HepG2 (cell line): Measurements from ENCODE around the gene TBC1D14. TPM values are rescaled to one million over a fixed set of nuclear protein-coding genes. Genes with fewer than 3 reads are reported as not detected.

Source experiments
- CBX5 ChIP-seq: sonication (generic); formaldehyde crosslinking; IDR thresholded peaks from 2 replicates; pipeline ENCODE4 v1.4.0; 2020; ENCODE audit warnings: missing genetic modification reagents, borderline replicate concordance
- TAF1 ChIP-seq: sonication (generic); formaldehyde crosslinking; IDR thresholded peaks from 2 replicates; pipeline ENCODE4 v1.4.0; 2020; ENCODE audit warnings: missing genetic modification reagents
- TEAD2 ChIP-seq: sonication (generic); formaldehyde crosslinking; IDR thresholded peaks from 2 replicates; pipeline ENCODE4 v1.9.0; 2021; ENCODE audit warnings: missing genetic modification reagents
- U2AF2 ChIP-seq: fragments of 200-400 bp; formaldehyde crosslinking; IDR thresholded peaks from 2 replicates; pipeline ENCODE4 v1.6.1; 2017; ENCODE audit warnings: low read depth, mild to moderate bottlenecking, low read length
- ZNF296 ChIP-seq: sonication (generic); formaldehyde crosslinking; conservative IDR thresholded peaks from 2 replicates; pipeline ENCODE4 v1.5.0; 2020; ENCODE audit warnings: mild to moderate bottlenecking, missing genetic modification reagents
- ZNF34 ChIP-seq: sonication (generic); formaldehyde crosslinking; IDR thresholded peaks from 2 replicates; pipeline ENCODE4 v1.4.0; 2020; ENCODE audit warnings: mild to moderate bottlenecking, missing genetic modification reagents, borderline replicate concordance
- polyA plus RNA-seq, 8 experiments: library from polyadenylated mRNA; depleted of rRNA in 3 of 8; stranded (reverse) in 7 of 8; unstranded in 1 of 8; fragments of >200 nt; fragmentation: Illumina TruSeq in 4 of 8; extraction: Trizol in 4 of 8; gene quantifications; 2 replicates each; pipeline versions ENCODE4 v1.2.1 to v1.2.3, GENCODE V29; 2011 to 2016; ENCODE audit warnings: low read depth in 4 of 8, missing spikeins in 1 of 8, mixed read lengths in 1 of 8; ENCODE audit not compliant: insufficient read depth in 1 of 8
- total RNA-seq, 5 experiments: library from RNA; depleted of rRNA; stranded (reverse); fragments of >200 nt; fragmentation: Illumina TruSeq; extraction: Trizol; gene quantifications; 2 replicates each; pipeline ENCODE4 v1.2.3, GENCODE V29; 2016; ENCODE audit warnings: low read depth in 1 of 5
- TF ChIP-seq, protein P1 (sequence below): sonication (generic); formaldehyde crosslinking; IDR thresholded peaks from 2 replicates; pipeline ENCODE4 v1.4.0; 2020; ENCODE audit warnings: mild to moderate bottlenecking, missing genetic modification reagents
- TF ChIP-seq, protein P2 (sequence below): sonication (generic); formaldehyde crosslinking; IDR thresholded peaks from 2 replicates; pipeline ENCODE4 v1.4.0; 2020; ENCODE audit warnings: missing genetic modification reagents
- TF ChIP-seq, protein P3 (sequence below): sonication (generic); formaldehyde crosslinking; IDR thresholded peaks from 2 replicates; pipeline ENCODE4 v1.5.1; 2020; ENCODE audit warnings: mild to moderate bottlenecking, moderate library complexity, missing genetic modification reagents
- TF ChIP-seq, protein P4 (sequence below): sonication (generic); formaldehyde crosslinking; IDR thresholded peaks from 2 replicates; pipeline ENCODE4 v1.4.0; 2020; ENCODE audit warnings: missing genetic modification reagents
- TF ChIP-seq, protein P5 (sequence below): sonication (generic); formaldehyde crosslinking; IDR thresholded peaks from 2 replicates; pipeline ENCODE4 v1.4.0; 2020; ENCODE audit warnings: mild to moderate bottlenecking, low read depth, missing genetic modification reagents
- TF ChIP-seq, protein P6 (sequence below): sonication (generic); formaldehyde crosslinking; IDR thresholded peaks from 2 replicates; pipeline ENCODE4 v1.5.1; 2020; ENCODE audit warnings: mild to moderate bottlenecking, missing genetic modification reagents, moderate library complexity
- TF ChIP-seq, protein P7 (sequence below): sonication (generic); formaldehyde crosslinking; IDR thresholded peaks from 2 replicates; pipeline ENCODE4 v1.4.0; 2020; ENCODE audit warnings: missing genetic modification reagents

The TBC1D14 gene
- total and polyA plus RNA-seq, 2 of the 13 experiments (the other 11 are each of a cell fraction or from before 2014, with no cell fraction given) = 29.5 to 46.5 TPM

DNA sequence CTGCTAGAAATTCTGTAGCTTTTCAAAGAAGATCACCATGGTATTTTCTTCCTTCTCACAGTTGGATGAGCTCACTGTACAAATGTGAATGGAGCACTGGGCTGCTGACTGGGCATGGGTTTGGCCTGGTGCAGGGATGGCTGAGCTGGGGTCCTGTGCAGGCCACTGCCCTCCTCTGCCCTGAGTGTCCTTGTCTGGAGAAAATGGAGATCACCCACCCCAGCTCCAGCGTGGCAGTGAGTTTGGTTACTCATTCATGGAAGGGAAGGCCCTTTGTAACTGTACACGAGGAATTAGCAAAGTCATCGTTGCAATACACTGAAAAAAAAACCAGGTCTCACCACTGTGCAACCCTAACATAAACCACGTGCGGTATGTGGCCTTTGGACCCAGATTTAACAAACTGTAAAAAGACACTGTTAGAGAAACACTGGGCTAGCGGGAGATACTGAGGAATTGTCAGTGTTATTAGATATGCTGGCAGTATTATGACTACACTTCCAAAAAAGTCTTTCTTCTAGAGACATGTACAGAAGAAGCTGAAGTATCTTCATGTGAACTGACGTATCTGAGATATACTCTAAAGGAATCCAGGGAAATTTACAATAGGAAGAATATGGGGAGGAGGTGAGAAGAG is 16.1 kb upstream of the TBC1D14 start (continued):
- TF ChIP-seq, protein P1, sequence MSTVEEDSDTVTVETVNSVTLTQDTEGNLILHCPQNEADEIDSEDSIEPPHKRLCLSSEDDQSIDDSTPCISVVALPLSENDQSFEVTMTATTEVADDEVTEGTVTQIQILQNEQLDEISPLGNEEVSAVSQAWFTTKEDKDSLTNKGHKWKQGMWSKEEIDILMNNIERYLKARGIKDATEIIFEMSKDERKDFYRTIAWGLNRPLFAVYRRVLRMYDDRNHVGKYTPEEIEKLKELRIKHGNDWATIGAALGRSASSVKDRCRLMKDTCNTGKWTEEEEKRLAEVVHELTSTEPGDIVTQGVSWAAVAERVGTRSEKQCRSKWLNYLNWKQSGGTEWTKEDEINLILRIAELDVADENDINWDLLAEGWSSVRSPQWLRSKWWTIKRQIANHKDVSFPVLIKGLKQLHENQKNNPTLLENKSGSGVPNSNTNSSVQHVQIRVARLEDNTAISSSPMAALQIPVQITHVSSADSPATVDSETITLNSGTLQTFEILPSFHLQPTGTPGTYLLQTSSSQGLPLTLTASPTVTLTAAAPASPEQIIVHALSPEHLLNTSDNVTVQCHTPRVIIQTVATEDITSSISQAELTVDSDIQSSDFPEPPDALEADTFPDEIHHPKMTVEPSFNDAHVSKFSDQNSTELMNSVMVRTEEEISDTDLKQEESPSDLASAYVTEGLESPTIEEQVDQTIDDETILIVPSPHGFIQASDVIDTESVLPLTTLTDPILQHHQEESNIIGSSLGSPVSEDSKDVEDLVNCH (CRISPR knock-in tag) = no peak
- TF ChIP-seq ZNF296 (CRISPR knock-in tag) (peak; percentile 68; the same call in 1 of the 2 replicates), TAF1 (CRISPR knock-in tag) (peak; percentile 73; the same call in 1 of the 2 replicates), ZNF34 (CRISPR knock-in tag) (no peak), TEAD2 (CRISPR knock-in tag) (no peak), CBX5 (peak; percentile 80; the same call in 1 of the 2 replicates), U2AF2 (no peak)
- TF ChIP-seq, protein P2, sequence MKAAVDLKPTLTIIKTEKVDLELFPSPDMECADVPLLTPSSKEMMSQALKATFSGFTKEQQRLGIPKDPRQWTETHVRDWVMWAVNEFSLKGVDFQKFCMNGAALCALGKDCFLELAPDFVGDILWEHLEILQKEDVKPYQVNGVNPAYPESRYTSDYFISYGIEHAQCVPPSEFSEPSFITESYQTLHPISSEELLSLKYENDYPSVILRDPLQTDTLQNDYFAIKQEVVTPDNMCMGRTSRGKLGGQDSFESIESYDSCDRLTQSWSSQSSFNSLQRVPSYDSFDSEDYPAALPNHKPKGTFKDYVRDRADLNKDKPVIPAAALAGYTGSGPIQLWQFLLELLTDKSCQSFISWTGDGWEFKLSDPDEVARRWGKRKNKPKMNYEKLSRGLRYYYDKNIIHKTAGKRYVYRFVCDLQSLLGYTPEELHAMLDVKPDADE (CRISPR knock-in tag) = no peak
- TF ChIP-seq, protein P3, sequence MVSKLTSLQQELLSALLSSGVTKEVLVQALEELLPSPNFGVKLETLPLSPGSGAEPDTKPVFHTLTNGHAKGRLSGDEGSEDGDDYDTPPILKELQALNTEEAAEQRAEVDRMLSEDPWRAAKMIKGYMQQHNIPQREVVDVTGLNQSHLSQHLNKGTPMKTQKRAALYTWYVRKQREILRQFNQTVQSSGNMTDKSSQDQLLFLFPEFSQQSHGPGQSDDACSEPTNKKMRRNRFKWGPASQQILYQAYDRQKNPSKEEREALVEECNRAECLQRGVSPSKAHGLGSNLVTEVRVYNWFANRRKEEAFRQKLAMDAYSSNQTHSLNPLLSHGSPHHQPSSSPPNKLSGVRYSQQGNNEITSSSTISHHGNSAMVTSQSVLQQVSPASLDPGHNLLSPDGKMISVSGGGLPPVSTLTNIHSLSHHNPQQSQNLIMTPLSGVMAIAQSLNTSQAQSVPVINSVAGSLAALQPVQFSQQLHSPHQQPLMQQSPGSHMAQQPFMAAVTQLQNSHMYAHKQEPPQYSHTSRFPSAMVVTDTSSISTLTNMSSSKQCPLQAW (CRISPR knock-in tag) = peak; percentile 99
- TF ChIP-seq, protein P4, sequence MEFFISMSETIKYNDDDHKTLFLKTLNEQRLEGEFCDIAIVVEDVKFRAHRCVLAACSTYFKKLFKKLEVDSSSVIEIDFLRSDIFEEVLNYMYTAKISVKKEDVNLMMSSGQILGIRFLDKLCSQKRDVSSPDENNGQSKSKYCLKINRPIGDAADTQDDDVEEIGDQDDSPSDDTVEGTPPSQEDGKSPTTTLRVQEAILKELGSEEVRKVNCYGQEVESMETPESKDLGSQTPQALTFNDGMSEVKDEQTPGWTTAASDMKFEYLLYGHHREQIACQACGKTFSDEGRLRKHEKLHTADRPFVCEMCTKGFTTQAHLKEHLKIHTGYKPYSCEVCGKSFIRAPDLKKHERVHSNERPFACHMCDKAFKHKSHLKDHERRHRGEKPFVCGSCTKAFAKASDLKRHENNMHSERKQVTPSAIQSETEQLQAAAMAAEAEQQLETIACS (CRISPR knock-in tag) = peak; percentile 55
- TF ChIP-seq, protein P5, sequence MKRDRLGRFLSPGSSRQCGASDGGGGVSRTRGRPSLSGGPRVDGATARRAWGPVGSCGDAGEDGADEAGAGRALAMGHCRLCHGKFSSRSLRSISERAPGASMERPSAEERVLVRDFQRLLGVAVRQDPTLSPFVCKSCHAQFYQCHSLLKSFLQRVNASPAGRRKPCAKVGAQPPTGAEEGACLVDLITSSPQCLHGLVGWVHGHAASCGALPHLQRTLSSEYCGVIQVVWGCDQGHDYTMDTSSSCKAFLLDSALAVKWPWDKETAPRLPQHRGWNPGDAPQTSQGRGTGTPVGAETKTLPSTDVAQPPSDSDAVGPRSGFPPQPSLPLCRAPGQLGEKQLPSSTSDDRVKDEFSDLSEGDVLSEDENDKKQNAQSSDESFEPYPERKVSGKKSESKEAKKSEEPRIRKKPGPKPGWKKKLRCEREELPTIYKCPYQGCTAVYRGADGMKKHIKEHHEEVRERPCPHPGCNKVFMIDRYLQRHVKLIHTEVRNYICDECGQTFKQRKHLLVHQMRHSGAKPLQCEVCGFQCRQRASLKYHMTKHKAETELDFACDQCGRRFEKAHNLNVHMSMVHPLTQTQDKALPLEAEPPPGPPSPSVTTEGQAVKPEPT (CRISPR knock-in tag) = 0 out of 2 replicates have a peak, but pooled peaks have one; percentile 31
- TF ChIP-seq, protein P6, sequence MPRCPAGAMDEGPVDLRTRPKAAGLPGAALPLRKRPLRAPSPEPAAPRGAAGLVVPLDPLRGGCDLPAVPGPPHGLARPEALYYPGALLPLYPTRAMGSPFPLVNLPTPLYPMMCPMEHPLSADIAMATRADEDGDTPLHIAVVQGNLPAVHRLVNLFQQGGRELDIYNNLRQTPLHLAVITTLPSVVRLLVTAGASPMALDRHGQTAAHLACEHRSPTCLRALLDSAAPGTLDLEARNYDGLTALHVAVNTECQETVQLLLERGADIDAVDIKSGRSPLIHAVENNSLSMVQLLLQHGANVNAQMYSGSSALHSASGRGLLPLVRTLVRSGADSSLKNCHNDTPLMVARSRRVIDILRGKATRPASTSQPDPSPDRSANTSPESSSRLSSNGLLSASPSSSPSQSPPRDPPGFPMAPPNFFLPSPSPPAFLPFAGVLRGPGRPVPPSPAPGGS (CRISPR knock-in tag) = 0 out of 2 replicates have a peak, but pooled peaks have one; percentile 21
- TF ChIP-seq, protein P7, sequence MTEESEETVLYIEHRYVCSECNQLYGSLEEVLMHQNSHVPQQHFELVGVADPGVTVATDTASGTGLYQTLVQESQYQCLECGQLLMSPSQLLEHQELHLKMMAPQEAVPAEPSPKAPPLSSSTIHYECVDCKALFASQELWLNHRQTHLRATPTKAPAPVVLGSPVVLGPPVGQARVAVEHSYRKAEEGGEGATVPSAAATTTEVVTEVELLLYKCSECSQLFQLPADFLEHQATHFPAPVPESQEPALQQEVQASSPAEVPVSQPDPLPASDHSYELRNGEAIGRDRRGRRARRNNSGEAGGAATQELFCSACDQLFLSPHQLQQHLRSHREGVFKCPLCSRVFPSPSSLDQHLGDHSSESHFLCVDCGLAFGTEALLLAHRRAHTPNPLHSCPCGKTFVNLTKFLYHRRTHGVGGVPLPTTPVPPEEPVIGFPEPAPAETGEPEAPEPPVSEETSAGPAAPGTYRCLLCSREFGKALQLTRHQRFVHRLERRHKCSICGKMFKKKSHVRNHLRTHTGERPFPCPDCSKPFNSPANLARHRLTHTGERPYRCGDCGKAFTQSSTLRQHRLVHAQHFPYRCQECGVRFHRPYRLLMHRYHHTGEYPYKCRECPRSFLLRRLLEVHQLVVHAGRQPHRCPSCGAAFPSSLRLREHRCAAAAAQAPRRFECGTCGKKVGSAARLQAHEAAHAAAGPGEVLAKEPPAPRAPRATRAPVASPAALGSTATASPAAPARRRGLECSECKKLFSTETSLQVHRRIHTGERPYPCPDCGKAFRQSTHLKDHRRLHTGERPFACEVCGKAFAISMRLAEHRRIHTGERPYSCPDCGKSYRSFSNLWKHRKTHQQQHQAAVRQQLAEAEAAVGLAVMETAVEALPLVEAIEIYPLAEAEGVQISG = peak; percentile 80
